ENCODE results near the gene CHSY3. TPM values are rescaled to one million over a fixed set of nuclear protein-coding genes. Genes with fewer than 3 reads are reported as not detected.

The CHSY3 gene
- total RNA-seq, 1 donor from 2014 or later: not detected

DNA sequence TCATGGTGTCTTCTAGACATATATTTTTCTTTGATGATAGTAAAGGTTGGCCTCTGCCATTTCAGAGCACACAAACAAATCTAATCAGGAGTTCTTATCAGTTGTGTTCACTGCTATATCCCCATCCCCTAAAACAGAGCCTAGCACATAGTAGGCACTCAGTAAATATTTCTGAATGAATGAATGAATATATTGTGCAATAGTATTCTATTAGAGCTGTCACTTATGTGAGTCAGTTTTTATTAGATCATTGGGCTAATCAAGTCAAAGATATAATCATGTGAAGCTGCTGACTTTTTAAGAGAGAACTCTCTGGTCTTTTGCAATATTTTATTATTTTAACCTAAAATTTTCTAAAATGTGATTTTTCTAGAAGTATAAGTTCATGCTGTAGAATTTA, 84.2 kb downstream of the CHSY3 start:
- TF ChIP-seq, protein P1, sequence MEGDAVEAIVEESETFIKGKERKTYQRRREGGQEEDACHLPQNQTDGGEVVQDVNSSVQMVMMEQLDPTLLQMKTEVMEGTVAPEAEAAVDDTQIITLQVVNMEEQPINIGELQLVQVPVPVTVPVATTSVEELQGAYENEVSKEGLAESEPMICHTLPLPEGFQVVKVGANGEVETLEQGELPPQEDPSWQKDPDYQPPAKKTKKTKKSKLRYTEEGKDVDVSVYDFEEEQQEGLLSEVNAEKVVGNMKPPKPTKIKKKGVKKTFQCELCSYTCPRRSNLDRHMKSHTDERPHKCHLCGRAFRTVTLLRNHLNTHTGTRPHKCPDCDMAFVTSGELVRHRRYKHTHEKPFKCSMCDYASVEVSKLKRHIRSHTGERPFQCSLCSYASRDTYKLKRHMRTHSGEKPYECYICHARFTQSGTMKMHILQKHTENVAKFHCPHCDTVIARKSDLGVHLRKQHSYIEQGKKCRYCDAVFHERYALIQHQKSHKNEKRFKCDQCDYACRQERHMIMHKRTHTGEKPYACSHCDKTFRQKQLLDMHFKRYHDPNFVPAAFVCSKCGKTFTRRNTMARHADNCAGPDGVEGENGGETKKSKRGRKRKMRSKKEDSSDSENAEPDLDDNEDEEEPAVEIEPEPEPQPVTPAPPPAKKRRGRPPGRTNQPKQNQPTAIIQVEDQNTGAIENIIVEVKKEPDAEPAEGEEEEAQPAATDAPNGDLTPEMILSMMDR (IDR thresholded peaks at IDR 0.05; ENCODE audit: partially characterized antibody, unreplicated experiment): no peak
- Mint-ChIP-seq H3K4me3 (ENCODE audit: unreplicated experiment) (no peak overlapping the region), H3K27me3 (ENCODE audit: unreplicated experiment) (no peaks in the 10 kb centered on the region), H3K36me3 (ENCODE audit: unreplicated experiment) (no peaks in the 10 kb centered on the region), H3K9me3 (ENCODE audit: unreplicated experiment) (no peaks in the 10 kb centered on the region), H3K4me1 (ENCODE audit: low read depth, unreplicated experiment) (no peaks in the 10 kb centered on the region), H3K27ac (ENCODE audit: unreplicated experiment) (no peak overlapping the region)
- DNase-seq: no peak

DNA sequence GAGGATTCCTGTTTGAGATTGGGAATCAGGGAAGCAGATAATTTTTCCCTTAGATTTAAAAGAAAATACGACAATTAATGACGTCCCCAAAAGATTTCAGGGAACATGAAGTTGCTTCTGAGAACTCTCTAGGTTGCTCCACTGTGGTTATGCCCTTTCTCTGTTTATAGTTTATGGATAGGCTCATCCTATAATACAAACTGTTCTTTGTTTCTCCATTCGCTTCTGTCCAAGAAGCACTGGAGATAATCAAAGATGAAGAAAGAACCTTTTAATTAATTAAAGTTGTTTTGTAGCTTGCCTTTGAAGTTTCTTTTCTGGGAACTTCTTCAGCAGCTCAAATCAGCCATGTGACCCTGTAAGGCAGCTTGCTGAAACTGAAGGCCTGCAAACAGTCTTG, 87.5 kb downstream of the CHSY3 start:
- Mint-ChIP-seq H3K4me3 (ENCODE audit: unreplicated experiment) (no peak overlapping the region), H3K4me1 (ENCODE audit: low read depth, unreplicated experiment) (no peaks in the 10 kb centered on the region), H3K36me3 (ENCODE audit: unreplicated experiment) (no peaks in the 10 kb centered on the region), H3K27ac (ENCODE audit: unreplicated experiment) (no peak overlapping the region), H3K27me3 (ENCODE audit: unreplicated experiment) (no peaks in the 10 kb centered on the region), H3K9me3 (ENCODE audit: unreplicated experiment) (no peaks in the 10 kb centered on the region)
- DNase-seq: no peak
- TF ChIP-seq, protein P1 (IDR thresholded peaks at IDR 0.05; ENCODE audit: partially characterized antibody, unreplicated experiment): no peak

DNA sequence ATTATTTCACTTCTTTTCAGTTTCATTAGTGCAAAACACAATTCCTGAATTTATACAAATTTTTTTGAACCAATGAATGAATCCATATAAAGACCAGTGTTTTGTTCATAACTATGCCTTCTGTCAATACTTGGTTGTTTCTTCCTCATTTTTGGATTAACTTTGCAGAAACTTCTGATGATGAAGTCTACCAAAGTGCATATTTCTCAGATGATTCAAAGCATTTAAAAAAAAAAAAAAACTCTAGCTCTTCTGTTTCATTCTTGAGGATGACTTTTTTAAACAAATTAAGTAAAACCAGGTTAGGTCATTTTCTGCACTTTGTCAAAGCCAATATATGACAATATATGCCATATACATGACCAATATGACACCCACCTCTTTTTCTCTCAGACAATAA, 92.6 kb downstream of the CHSY3 start:
- Mint-ChIP-seq H3K27ac (ENCODE audit: unreplicated experiment) (no peak overlapping the region), H3K27me3 (ENCODE audit: unreplicated experiment) (no peaks in the 10 kb centered on the region), H3K9me3 (ENCODE audit: unreplicated experiment) (no peaks in the 10 kb centered on the region), H3K4me3 (ENCODE audit: unreplicated experiment) (no peak overlapping the region), H3K4me1 (ENCODE audit: low read depth, unreplicated experiment) (no peaks in the 10 kb centered on the region), H3K36me3 (ENCODE audit: unreplicated experiment) (no peaks in the 10 kb centered on the region)
- TF ChIP-seq, protein P1 (IDR thresholded peaks at IDR 0.05; ENCODE audit: partially characterized antibody, unreplicated experiment): no peak
- DNase-seq: no peak

DNA sequence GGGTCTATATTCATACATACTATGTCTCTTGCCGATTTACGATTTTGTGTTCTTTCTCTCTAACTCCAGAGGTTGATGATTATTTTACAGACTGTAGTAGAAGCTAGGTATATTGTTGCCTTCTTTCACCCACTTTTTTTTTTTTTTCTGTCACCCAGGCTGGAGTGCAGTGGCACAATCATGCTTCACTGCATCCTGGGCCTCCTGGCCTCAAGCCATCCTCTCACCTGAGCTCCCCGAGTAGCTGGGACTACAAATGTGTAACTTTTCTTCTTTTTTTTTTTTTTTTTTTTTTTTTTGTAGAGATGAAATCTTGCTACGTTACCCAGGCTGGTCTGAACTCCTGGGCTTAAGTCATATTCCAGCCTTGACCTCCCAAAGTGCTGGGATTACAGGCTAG, 96.2 kb downstream of the CHSY3 start:
- TF ChIP-seq, protein P1 (IDR thresholded peaks at IDR 0.05; ENCODE audit: partially characterized antibody, unreplicated experiment): no peak
- Mint-ChIP-seq H3K4me1 (ENCODE audit: low read depth, unreplicated experiment) (no peaks in the 10 kb centered on the region), H3K4me3 (ENCODE audit: unreplicated experiment) (no peak overlapping the region), H3K27ac (ENCODE audit: unreplicated experiment) (no peak overlapping the region), H3K9me3 (ENCODE audit: unreplicated experiment) (no peaks in the 10 kb centered on the region), H3K36me3 (ENCODE audit: unreplicated experiment) (no peaks in the 10 kb centered on the region), H3K27me3 (ENCODE audit: unreplicated experiment) (no peaks in the 10 kb centered on the region)
- no peak for DNase-seq

DNA sequence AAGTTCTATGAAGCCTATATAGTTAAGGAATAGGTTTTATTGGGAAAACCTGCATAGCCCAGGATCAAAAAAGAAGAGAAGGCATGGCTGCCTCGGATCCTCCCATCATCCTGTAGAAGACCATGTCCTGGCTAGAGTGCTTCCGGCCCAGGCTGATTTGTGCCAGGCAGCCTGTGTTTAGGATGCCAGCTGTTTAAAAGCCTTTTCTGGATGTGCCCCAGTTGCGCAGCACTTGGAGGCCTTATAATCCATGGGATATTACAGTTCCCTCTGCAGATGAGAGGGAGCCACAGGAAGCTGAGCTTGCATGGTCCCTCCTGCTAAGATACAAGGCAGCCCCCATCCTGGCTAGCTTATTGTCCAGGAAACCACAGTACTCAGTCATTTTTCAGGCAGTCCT, 97.9 kb downstream of the CHSY3 start:
- H3K4me1 Mint-ChIP-seq (ENCODE audit: low read depth, unreplicated experiment): no peaks in the 10 kb centered on the region
- H3K27me3 Mint-ChIP-seq (ENCODE audit: unreplicated experiment): no peaks in the 10 kb centered on the region
- no peak for DNase-seq
- H3K27ac Mint-ChIP-seq (ENCODE audit: unreplicated experiment): no peak overlapping the region
- H3K4me3 Mint-ChIP-seq (ENCODE audit: unreplicated experiment): no peak overlapping the region
- no peaks in the 10 kb centered on the region for H3K9me3 Mint-ChIP-seq (ENCODE audit: unreplicated experiment)
- H3K36me3 Mint-ChIP-seq (ENCODE audit: unreplicated experiment): no peaks in the 10 kb centered on the region
- TF ChIP-seq, protein P1 (IDR thresholded peaks at IDR 0.05; ENCODE audit: partially characterized antibody, unreplicated experiment): no peak
